Keratinocyte (primary cell): ENCODE results near the gene PAX7.
"Not testable (repeated sequence)": the region's sequence is repeated elsewhere in the genome, so short reads cannot be mapped to it uniquely, and the experiment has no call there.

Experiments used
- EZH2 ChIP-seq: IDR thresholded peaks from one replicate; pipeline ENCODE4 v1.6.1; 2012; ENCODE audit warnings: inconsistent platforms, mild to moderate bottlenecking, low read length, moderate library complexity
- TF ChIP-seq, protein P1 (sequence below), 3 experiments: IDR thresholded peaks in 1 of 3; conservative IDR thresholded peaks in 1 of 3; optimal IDR thresholded peaks in 1 of 3; 2 replicates in 2 of 3; 3 replicates in 1 of 3; pipeline versions ENCODE3 to v1.5.1; 2011; ENCODE audit warnings: low read length in 3 of 3, mild to moderate bottlenecking in 3 of 3, moderate library complexity in 2 of 3, control low read depth in 1 of 3, inconsistent platforms in 1 of 3; ENCODE audit not compliant: insufficient read depth in 2 of 3; ENCODE audit errors: extremely low read depth in 1 of 3

DNA sequence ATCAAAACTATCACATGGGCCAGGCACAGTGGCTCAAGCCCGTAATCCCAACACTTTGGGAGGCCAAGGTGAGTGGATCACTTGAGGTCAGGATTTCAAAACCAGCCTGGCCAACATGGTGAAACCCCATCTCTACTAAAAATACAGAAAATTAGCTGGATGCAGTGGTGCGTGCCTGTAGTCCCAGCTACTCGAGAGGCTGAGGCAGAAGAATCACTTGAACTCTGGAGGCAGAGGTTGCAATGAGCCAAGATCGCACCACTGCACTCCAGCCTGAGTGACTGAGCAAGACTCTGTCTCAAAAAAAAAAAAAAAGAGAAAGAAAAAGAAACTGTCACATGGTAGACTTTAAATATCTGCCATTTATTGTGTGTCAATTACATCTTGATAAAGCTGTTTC lies 44.6 kb upstream of the PAX7 start:
- not testable (repeated sequence) for TF ChIP-seq EZH2
- TF ChIP-seq, protein P1, sequence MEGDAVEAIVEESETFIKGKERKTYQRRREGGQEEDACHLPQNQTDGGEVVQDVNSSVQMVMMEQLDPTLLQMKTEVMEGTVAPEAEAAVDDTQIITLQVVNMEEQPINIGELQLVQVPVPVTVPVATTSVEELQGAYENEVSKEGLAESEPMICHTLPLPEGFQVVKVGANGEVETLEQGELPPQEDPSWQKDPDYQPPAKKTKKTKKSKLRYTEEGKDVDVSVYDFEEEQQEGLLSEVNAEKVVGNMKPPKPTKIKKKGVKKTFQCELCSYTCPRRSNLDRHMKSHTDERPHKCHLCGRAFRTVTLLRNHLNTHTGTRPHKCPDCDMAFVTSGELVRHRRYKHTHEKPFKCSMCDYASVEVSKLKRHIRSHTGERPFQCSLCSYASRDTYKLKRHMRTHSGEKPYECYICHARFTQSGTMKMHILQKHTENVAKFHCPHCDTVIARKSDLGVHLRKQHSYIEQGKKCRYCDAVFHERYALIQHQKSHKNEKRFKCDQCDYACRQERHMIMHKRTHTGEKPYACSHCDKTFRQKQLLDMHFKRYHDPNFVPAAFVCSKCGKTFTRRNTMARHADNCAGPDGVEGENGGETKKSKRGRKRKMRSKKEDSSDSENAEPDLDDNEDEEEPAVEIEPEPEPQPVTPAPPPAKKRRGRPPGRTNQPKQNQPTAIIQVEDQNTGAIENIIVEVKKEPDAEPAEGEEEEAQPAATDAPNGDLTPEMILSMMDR (optimal IDR thresholded peaks at IDR 0.05 in 1 of 3, IDR thresholded peaks at IDR 0.05 in 1 of 3, conservative IDR thresholded peaks at IDR 0.05 in 1 of 3; ENCODE audit: extremely low read depth in 1 of 3, insufficient read depth in 2 of 3, low read length in 3 of 3): not testable (repeated sequence)
